Right lobe of liver (tissue), 4 donors: ENCODE data around the gene SUGCT.

ENCODE experiments used
- CTCF ChIP-seq, 4 donors: fragments of 200-600 bp in 3 of 4; fragments of 450-650 bp in 1 of 4; IDR thresholded peaks; one replicate each; pipeline versions ENCODE4 v1.5.1 to v1.8.0; 2016 to 2022; ENCODE audit warnings: antibody characterized with exemption in 4 of 4, mild to moderate bottlenecking in 2 of 4
- POLR2A ChIP-seq: fragments of 450-650 bp; IDR thresholded peaks from one replicate; pipeline ENCODE4 v1.6.1; 2017; ENCODE audit warnings: antibody characterized with exemption, mild to moderate bottlenecking
- donor health status: DM: no; HTN: no; CAD: no.
- donor health status: DM: no; HTN: no; CAD: no.
- donor health status: DM: no; HTN: yes; CAD: no.

- TF ChIP-seq CTCF (IDR thresholded peaks at IDR 0.05) = no peak
- no peak for TF ChIP-seq POLR2A
These were observed 285.0 kb downstream of the SUGCT start for GRCh38 chr7:40419806-40420205.
